K562 (cell line): ENCODE measurements around the gene SLC38A8. TPM values are rescaled to one million over a fixed set of nuclear protein-coding genes. Genes with fewer than 3 reads are reported as not detected.

ENCODE experiments used
- ARID2 ChIP-seq: fragments of 450-650 bp; IDR thresholded peaks from 2 replicates; pipeline ENCODE4 v1.6.1; 2017; ENCODE audit warnings: antibody characterized with exemption, mild to moderate bottlenecking
- BCOR ChIP-seq: fragments of 450-650 bp; IDR thresholded peaks from 2 replicates; pipeline ENCODE4 v1.6.1; 2016
- polyA plus RNA-seq, 8 experiments: library from polyadenylated mRNA; depleted of rRNA in 4 of 8; stranded (reverse) in 5 of 8; unstranded in 3 of 8; fragments of >200 nt; fragmentation: Nextera tagmentation in 2 of 8; fragmentation: Illumina TruSeq in 1 of 8; extraction: Ambion mirVana in 2 of 8; extraction: Trizol in 1 of 8; gene quantifications; 2 replicates each; pipeline versions ENCODE4 v1.2.1 to v1.2.3, GENCODE V29; 2011 to 2014; ENCODE audit warnings: inconsistent platforms in 1 of 8, missing spikeins in 1 of 8
- total RNA-seq, 7 experiments: library from RNA; depleted of rRNA in 6 of 7; stranded (reverse); fragments of >200 nt in 6 of 7; fragmentation: Illumina TruSeq in 2 of 7; extraction: Trizol in 2 of 7; gene quantifications; 2 replicates each; pipeline versions ENCODE4 v1.2.1 to v1.2.3, GENCODE V29; 2011 to 2021; ENCODE audit warnings: low replicate concordance in 1 of 7
- TF ChIP-seq, protein P1 (sequence below): fragments of 200-600 bp; sonication (generic); IDR thresholded peaks from one replicate; pipeline ENCODE4 v1.6.1; 2012; ENCODE audit warnings: mild to moderate bottlenecking, low read depth, low read length, inconsistent platforms

SLC38A8 gene
- total and polyA plus RNA-seq, 9 of the 15 experiments (the other 6 are each of a cell fraction or from before 2014, with no cell fraction given), result 0.28 TPM; not detected in 8

DNA sequence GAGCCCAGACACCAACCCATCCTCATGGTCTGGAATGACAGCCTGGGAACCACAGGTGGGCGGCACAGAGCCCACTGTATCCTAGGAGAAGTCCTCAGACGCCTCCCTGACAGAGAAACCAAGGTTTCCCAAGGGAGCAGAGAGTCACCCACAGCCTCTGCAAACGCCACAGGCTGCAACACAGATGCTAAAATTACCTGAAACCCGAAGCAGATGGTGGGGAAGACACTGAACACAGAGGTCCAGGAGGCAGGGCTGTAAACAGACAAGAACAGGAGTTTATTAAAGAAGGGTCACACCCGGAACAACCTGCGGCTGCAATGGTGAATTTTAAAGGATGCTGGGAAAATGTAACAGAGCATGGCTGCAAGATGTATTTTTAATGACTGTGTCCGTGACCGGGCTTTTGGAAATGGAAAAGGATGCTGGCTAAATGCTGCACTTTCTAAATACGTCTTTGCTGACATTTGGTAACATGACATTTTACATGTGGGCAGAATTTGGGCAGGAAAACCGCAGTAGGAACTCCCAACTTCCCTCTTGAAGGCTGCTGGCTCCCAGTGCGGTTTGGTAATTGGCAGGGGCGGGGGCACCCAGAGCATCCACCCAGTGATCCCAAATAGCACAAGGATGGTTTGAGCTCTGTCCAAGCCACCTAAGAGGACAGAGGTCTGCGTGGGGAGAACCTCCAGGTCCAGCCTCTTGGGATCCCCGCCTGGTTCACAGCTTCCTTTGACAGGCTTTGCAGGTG is 13.1 kb downstream of the SLC38A8 start (continued):
- TF ChIP-seq, protein P1, sequence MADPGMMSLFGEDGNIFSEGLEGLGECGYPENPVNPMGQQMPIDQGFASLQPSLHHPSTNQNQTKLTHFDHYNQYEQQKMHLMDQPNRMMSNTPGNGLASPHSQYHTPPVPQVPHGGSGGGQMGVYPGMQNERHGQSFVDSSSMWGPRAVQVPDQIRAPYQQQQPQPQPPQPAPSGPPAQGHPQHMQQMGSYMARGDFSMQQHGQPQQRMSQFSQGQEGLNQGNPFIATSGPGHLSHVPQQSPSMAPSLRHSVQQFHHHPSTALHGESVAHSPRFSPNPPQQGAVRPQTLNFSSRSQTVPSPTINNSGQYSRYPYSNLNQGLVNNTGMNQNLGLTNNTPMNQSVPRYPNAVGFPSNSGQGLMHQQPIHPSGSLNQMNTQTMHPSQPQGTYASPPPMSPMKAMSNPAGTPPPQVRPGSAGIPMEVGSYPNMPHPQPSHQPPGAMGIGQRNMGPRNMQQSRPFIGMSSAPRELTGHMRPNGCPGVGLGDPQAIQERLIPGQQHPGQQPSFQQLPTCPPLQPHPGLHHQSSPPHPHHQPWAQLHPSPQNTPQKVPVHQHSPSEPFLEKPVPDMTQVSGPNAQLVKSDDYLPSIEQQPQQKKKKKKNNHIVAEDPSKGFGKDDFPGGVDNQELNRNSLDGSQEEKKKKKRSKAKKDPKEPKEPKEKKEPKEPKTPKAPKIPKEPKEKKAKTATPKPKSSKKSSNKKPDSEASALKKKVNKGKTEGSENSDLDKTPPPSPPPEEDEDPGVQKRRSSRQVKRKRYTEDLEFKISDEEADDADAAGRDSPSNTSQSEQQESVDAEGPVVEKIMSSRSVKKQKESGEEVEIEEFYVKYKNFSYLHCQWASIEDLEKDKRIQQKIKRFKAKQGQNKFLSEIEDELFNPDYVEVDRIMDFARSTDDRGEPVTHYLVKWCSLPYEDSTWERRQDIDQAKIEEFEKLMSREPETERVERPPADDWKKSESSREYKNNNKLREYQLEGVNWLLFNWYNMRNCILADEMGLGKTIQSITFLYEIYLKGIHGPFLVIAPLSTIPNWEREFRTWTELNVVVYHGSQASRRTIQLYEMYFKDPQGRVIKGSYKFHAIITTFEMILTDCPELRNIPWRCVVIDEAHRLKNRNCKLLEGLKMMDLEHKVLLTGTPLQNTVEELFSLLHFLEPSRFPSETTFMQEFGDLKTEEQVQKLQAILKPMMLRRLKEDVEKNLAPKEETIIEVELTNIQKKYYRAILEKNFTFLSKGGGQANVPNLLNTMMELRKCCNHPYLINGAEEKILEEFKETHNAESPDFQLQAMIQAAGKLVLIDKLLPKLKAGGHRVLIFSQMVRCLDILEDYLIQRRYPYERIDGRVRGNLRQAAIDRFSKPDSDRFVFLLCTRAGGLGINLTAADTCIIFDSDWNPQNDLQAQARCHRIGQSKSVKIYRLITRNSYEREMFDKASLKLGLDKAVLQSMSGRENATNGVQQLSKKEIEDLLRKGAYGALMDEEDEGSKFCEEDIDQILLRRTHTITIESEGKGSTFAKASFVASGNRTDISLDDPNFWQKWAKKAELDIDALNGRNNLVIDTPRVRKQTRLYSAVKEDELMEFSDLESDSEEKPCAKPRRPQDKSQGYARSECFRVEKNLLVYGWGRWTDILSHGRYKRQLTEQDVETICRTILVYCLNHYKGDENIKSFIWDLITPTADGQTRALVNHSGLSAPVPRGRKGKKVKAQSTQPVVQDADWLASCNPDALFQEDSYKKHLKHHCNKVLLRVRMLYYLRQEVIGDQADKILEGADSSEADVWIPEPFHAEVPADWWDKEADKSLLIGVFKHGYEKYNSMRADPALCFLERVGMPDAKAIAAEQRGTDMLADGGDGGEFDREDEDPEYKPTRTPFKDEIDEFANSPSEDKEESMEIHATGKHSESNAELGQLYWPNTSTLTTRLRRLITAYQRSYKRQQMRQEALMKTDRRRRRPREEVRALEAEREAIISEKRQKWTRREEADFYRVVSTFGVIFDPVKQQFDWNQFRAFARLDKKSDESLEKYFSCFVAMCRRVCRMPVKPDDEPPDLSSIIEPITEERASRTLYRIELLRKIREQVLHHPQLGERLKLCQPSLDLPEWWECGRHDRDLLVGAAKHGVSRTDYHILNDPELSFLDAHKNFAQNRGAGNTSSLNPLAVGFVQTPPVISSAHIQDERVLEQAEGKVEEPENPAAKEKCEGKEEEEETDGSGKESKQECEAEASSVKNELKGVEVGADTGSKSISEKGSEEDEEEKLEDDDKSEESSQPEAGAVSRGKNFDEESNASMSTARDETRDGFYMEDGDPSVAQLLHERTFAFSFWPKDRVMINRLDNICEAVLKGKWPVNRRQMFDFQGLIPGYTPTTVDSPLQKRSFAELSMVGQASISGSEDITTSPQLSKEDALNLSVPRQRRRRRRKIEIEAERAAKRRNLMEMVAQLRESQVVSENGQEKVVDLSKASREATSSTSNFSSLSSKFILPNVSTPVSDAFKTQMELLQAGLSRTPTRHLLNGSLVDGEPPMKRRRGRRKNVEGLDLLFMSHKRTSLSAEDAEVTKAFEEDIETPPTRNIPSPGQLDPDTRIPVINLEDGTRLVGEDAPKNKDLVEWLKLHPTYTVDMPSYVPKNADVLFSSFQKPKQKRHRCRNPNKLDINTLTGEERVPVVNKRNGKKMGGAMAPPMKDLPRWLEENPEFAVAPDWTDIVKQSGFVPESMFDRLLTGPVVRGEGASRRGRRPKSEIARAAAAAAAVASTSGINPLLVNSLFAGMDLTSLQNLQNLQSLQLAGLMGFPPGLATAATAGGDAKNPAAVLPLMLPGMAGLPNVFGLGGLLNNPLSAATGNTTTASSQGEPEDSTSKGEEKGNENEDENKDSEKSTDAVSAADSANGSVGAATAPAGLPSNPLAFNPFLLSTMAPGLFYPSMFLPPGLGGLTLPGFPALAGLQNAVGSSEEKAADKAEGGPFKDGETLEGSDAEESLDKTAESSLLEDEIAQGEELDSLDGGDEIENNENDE, result no peak
- TF ChIP-seq BCOR (no peak), ARID2 (no peak)
